ENCODE measurements around the gene ACSF2. TPM values are rescaled to one million over a fixed set of nuclear protein-coding genes. Genes with fewer than 3 reads are reported as not detected.

ACSF2 gene
- total and polyA plus RNA-seq, 2 of the 13 experiments (the other 11 are each of a cell fraction or from before 2014, with no cell fraction given) = 87.3 to 109 TPM

DNA sequence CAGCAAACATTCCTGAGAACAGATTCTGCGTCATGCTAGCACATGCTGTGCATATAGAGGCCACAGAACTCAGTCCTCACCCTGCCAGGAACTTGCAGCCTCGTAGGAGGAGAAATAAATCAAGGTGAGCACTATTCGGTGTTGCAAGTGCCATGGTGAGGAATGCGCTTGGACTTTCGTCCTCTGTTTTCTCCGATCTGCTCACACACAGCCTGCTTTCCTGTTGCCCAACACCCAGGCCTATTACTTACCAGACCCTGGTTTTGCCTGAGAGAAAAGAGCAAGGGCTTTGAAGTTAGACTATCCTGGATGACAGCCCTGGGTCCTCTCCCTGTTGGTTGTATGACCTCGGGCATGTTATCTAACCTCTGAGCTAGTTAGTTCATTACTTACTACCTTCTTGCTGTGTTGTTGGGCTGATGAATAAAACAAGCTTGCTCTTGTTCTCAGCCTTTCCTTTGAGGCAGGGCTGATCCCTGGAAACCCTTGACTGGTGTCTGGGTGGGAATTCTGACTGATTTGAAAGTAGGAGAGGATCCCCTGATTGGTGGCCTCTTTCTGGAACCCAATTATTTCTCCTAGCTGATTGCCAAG is 2.9 kb downstream of the ACSF2 start (continued):
- TF ChIP-seq, protein P1, sequence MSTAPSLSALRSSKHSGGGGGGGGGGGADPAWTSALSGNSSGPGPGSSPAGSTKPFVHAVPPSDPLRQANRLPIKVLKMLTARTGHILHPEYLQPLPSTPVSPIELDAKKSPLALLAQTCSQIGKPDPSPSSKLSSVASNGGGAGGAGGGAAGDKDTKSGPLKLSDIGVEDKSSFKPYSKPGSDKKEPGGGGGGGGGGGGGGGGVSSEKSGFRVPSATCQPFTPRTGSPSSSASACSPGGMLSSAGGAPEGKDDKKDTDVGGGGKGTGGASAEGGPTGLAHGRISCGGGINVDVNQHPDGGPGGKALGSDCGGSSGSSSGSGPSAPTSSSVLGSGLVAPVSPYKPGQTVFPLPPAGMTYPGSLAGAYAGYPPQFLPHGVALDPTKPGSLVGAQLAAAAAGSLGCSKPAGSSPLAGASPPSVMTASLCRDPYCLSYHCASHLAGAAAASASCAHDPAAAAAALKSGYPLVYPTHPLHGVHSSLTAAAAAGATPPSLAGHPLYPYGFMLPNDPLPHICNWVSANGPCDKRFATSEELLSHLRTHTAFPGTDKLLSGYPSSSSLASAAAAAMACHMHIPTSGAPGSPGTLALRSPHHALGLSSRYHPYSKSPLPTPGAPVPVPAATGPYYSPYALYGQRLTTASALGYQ (CRISPR knock-in tag; IDR thresholded peaks at IDR 0.05) = peak; percentile 24; the same call in 1 of the 2 replicates
- TF ChIP-seq RFXANK (CRISPR knock-in tag; IDR thresholded peaks at IDR 0.05) (no peak), MEIS1 (CRISPR knock-in tag; IDR thresholded peaks at IDR 0.05; ENCODE audit: borderline replicate concordance) (peak; percentile 86; the same call in 1 of the 2 replicates), SAP130 (CRISPR knock-in tag; IDR thresholded peaks at IDR 0.05; ENCODE audit: low read depth) (peak; percentile 94), HDAC1 (CRISPR knock-in tag; IDR thresholded peaks at IDR 0.05) (peak; percentile 78; the same call in 1 of the 2 replicates), MXI1 (IDR thresholded peaks at IDR 0.05; ENCODE audit: borderline replicate concordance, low read depth, low read length) (peak; percentile 73; the same call in 2 of the 3 replicates), PTBP1 (IDR thresholded peaks at IDR 0.05; ENCODE audit: low read depth, low read length, poor library complexity, severe bottlenecking) (no peak), ZNF253 (CRISPR knock-in tag; IDR thresholded peaks at IDR 0.05; ENCODE audit: borderline replicate concordance) (no peak), CBX1 (IDR thresholded peaks at IDR 0.05; ENCODE audit: low read depth) (peak; percentile 32), DNMT3B (CRISPR knock-in tag; conservative IDR thresholded peaks at IDR 0.05) (peak; percentile 83), PHB2 (IDR thresholded peaks at IDR 0.05; ENCODE audit: partially characterized antibody) (no peak), MED8 (CRISPR knock-in tag; IDR thresholded peaks at IDR 0.05; ENCODE audit: insufficient replicate concordance) (peak; percentile 78), ARNT2 (CRISPR knock-in tag; IDR thresholded peaks at IDR 0.05; ENCODE audit: low read depth) (no peak), KAT2B (IDR thresholded peaks at IDR 0.05; ENCODE audit: borderline replicate concordance, low read depth, low read length) (no peak), ZNF138 (CRISPR knock-in tag; IDR thresholded peaks at IDR 0.05; ENCODE audit: low read depth) (no peak), ZNF598 (CRISPR knock-in tag; IDR thresholded peaks at IDR 0.05; ENCODE audit: borderline replicate concordance) (no peak)
- TF ChIP-seq, protein P2, sequence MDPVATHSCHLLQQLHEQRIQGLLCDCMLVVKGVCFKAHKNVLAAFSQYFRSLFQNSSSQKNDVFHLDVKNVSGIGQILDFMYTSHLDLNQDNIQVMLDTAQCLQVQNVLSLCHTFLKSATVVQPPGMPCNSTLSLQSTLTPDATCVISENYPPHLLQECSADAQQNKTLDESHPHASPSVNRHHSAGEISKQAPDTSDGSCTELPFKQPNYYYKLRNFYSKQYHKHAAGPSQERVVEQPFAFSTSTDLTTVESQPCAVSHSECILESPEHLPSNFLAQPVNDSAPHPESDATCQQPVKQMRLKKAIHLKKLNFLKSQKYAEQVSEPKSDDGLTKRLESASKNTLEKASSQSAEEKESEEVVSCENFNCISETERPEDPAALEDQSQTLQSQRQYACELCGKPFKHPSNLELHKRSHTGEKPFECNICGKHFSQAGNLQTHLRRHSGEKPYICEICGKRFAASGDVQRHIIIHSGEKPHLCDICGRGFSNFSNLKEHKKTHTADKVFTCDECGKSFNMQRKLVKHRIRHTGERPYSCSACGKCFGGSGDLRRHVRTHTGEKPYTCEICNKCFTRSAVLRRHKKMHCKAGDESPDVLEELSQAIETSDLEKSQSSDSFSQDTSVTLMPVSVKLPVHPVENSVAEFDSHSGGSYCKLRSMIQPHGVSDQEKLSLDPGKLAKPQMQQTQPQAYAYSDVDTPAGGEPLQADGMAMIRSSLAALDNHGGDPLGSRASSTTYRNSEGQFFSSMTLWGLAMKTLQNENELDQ (CRISPR knock-in tag; IDR thresholded peaks at IDR 0.05; ENCODE audit: borderline replicate concordance) = 0 out of 2 replicates have a peak, but pooled peaks have one; percentile 50
- TF ChIP-seq, protein P3, sequence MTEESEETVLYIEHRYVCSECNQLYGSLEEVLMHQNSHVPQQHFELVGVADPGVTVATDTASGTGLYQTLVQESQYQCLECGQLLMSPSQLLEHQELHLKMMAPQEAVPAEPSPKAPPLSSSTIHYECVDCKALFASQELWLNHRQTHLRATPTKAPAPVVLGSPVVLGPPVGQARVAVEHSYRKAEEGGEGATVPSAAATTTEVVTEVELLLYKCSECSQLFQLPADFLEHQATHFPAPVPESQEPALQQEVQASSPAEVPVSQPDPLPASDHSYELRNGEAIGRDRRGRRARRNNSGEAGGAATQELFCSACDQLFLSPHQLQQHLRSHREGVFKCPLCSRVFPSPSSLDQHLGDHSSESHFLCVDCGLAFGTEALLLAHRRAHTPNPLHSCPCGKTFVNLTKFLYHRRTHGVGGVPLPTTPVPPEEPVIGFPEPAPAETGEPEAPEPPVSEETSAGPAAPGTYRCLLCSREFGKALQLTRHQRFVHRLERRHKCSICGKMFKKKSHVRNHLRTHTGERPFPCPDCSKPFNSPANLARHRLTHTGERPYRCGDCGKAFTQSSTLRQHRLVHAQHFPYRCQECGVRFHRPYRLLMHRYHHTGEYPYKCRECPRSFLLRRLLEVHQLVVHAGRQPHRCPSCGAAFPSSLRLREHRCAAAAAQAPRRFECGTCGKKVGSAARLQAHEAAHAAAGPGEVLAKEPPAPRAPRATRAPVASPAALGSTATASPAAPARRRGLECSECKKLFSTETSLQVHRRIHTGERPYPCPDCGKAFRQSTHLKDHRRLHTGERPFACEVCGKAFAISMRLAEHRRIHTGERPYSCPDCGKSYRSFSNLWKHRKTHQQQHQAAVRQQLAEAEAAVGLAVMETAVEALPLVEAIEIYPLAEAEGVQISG (CRISPR knock-in tag; IDR thresholded peaks at IDR 0.05) = peak; percentile 98
- TF ChIP-seq, protein P4, sequence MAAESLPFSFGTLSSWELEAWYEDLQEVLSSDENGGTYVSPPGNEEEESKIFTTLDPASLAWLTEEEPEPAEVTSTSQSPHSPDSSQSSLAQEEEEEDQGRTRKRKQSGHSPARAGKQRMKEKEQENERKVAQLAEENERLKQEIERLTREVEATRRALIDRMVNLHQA (CRISPR knock-in tag; IDR thresholded peaks at IDR 0.05) = 0 out of 2 replicates have a peak, but pooled peaks have one; percentile 67
- TF ChIP-seq, protein P5, sequence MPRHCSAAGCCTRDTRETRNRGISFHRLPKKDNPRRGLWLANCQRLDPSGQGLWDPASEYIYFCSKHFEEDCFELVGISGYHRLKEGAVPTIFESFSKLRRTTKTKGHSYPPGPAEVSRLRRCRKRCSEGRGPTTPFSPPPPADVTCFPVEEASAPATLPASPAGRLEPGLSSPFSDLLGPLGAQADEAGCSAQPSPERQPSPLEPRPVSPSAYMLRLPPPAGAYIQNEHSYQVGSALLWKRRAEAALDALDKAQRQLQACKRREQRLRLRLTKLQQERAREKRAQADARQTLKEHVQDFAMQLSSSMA (CRISPR knock-in tag; IDR thresholded peaks at IDR 0.05) = no peak

Data from HepG2 (cell line).